ENCODE data around the gene HOXD10.

HOXD10 gene

GRCh38 chr2:176158186-176158591 is 41.6 kb downstream of the HOXD10 start:
- H3K4me3 ChIP-seq (ENCODE audit: low read depth, low read length): peak overlapping the region; percentile 57
- ChIA-PET POLR2A (no interaction called here), CTCF (interaction anchor here (0.6 to 16.2 kb wide), 8 partner anchors 15 to 485 kb away, joined by 3 to 190 read pairs (median 4); no protein-coding TSS in a partner anchor)
- no peak for TF ChIP-seq CTCF (IDR thresholded peaks at IDR 0.05; ENCODE audit: insufficient read depth, low read length, missing control alignments)
- no peak for DNase-seq (ENCODE audit: low read depth, low spot score)

- DNase-seq (ENCODE audit: low read depth, low spot score): no peak
- ChIA-PET POLR2A (no interaction called here), CTCF (interaction anchor here (1.0 to 16.2 kb wide), 4 partner anchors 14 to 295 kb away, joined by 3 to 190 read pairs (median 27); no protein-coding TSS in a partner anchor)
- TF ChIP-seq CTCF (IDR thresholded peaks at IDR 0.05; ENCODE audit: insufficient read depth, low read length, missing control alignments): no peak
- peak overlapping the region; percentile 33 for H3K4me3 ChIP-seq (ENCODE audit: low read depth, low read length)
These were observed 42.5 kb downstream of the HOXD10 start for GRCh38 chr2:176158855-176159662.

DNA sequence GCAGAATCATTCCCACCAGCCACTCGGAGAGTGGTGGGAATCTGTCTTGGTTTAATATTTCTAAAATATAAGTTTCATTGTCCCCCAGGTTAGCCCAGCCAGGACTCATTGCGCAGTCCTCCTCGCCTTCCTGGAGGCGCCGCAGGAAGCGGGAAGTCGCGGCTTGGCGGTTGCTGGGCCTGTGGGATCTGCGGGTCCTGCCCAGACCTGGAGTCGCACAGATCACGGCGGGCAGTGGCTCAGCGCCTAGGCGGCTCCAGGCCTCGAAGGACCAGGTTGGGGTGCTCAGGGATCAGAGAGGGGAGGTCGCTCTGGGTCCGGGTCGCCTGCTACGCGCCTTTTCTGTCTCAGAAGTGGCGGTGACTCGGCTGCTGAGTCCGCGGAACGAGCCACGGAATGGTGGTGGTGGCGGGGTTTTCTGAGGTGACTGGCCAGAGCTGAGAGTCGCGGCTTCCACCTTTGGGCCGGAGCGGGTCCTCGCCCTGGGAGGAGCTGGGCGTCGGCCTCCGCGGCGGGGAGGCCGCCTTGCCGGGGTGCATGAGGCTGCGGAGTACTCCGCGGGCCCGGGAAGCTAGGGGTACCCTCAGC is 43.2 kb downstream of the HOXD10 start:
- no peak for DNase-seq (ENCODE audit: low read depth, low spot score)
- CTCF ChIA-PET: interaction anchor here (1.0 to 16.2 kb wide), 5 partner anchors 18 to 395 kb away, joined by 4 to 190 read pairs (median 15); no protein-coding TSS in a partner anchor
- peak overlapping the region; percentile 24 for H3K4me3 ChIP-seq (ENCODE audit: low read depth, low read length)
- TF ChIP-seq CTCF (IDR thresholded peaks at IDR 0.05; ENCODE audit: insufficient read depth, low read length, missing control alignments): no peak
- POLR2A ChIA-PET: no interaction called here

- H3K4me3 ChIP-seq (ENCODE audit: low read depth, low read length): peak overlapping the region; percentile 29
- CTCF ChIA-PET: interaction anchor here (0.8 to 16.2 kb wide), 6 partner anchors 19 to 394 kb away, joined by 3 to 190 read pairs (median 10); no protein-coding TSS in a partner anchor
- POLR2A ChIA-PET: no interaction called here
- DNase-seq (ENCODE audit: low read depth, low spot score): no peak
- TF ChIP-seq CTCF (IDR thresholded peaks at IDR 0.05; ENCODE audit: insufficient read depth, low read length, missing control alignments): no peak
These were observed 43.8 kb downstream of the HOXD10 start for GRCh38 chr2:176160251-176160985.

- ChIA-PET CTCF (interaction anchor here (0.8 to 16.2 kb wide), 13 partner anchors 15 to 491 kb away, joined by 3 to 190 read pairs (median 5); no protein-coding TSS in a partner anchor), POLR2A (interaction anchor here (1.2 kb wide), 1 partner anchor 10 kb away, joined by 5 read pairs; the partner anchor contains the start of gene HOXD4)
- no peak for DNase-seq (ENCODE audit: low read depth, low spot score)
- no peak for TF ChIP-seq CTCF (IDR thresholded peaks at IDR 0.05; ENCODE audit: insufficient read depth, low read length, missing control alignments)
- H3K4me3 ChIP-seq (ENCODE audit: low read depth, low read length): peak overlapping the region; percentile 36
These were observed 44.6 kb downstream of the HOXD10 start for GRCh38 chr2:176160986-176161824.
